Breast epithelium (tissue), 3 donors: ENCODE results near the gene IL1F10.
"Not testable (repeated sequence)": the region's sequence is repeated elsewhere in the genome, so short reads cannot be mapped to it uniquely, and the experiment has no call there.

Experiments
- POLR2A ChIP-seq: fragments of 450-650 bp; IDR thresholded peaks from one replicate; pipeline ENCODE4 v1.6.1; 2016; ENCODE audit warnings: antibody characterized with exemption, mild to moderate bottlenecking, moderate library complexity
- POLR2AphosphoS5 ChIP-seq, 3 donors: sonication (generic); formaldehyde crosslinking; IDR thresholded peaks; one replicate each; pipeline ENCODE4 v1.6.1; 2017; ENCODE audit warnings: antibody characterized with exemption in 3 of 3
- TF ChIP-seq, protein P1 (sequence below), 3 donors: fragments of 450-650 bp; IDR thresholded peaks; one replicate each; pipeline ENCODE4 v1.5.1; 2016 to 2017; ENCODE audit warnings: antibody characterized with exemption in 3 of 3, mild to moderate bottlenecking in 3 of 3, moderate library complexity in 3 of 3

DNA sequence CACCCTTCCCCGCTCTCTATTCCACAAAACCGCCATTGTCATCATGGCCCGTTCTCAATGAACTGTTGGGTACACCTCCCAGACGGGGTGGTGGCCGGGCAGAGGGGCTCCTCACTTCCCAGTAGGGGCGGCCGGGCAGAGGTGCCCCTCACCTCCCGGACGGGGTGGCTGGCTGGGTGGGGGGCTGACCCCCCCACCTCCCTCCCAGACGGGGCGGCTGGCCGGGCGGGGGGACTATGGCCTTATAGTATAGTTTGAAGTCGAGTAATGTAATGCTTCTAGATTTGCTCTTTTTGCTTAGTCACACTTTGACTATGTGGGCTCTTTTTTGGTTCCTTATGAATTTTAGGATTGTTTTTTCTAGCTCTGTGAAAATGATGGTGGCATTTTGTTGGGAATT is 28.5 kb downstream of the IL1F10 start:
- not testable (repeated sequence) for TF ChIP-seq POLR2A; POLR2AphosphoS5 (IDR thresholded peaks at IDR 0.05)
- TF ChIP-seq, protein P1, sequence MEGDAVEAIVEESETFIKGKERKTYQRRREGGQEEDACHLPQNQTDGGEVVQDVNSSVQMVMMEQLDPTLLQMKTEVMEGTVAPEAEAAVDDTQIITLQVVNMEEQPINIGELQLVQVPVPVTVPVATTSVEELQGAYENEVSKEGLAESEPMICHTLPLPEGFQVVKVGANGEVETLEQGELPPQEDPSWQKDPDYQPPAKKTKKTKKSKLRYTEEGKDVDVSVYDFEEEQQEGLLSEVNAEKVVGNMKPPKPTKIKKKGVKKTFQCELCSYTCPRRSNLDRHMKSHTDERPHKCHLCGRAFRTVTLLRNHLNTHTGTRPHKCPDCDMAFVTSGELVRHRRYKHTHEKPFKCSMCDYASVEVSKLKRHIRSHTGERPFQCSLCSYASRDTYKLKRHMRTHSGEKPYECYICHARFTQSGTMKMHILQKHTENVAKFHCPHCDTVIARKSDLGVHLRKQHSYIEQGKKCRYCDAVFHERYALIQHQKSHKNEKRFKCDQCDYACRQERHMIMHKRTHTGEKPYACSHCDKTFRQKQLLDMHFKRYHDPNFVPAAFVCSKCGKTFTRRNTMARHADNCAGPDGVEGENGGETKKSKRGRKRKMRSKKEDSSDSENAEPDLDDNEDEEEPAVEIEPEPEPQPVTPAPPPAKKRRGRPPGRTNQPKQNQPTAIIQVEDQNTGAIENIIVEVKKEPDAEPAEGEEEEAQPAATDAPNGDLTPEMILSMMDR (IDR thresholded peaks at IDR 0.05), result not testable (repeated sequence)
